ENCODE measurements around the gene CDHR3. TPM values are rescaled to one million over a fixed set of nuclear protein-coding genes. Genes with fewer than 3 reads are reported as not detected.

Gene CDHR3
- total and polyA plus RNA-seq, 9 of the 15 experiments (the other 6 are each of a cell fraction or from before 2014, with no cell fraction given) = 0.03 to 0.66 (median 0.24) TPM; not detected in 1

DNA sequence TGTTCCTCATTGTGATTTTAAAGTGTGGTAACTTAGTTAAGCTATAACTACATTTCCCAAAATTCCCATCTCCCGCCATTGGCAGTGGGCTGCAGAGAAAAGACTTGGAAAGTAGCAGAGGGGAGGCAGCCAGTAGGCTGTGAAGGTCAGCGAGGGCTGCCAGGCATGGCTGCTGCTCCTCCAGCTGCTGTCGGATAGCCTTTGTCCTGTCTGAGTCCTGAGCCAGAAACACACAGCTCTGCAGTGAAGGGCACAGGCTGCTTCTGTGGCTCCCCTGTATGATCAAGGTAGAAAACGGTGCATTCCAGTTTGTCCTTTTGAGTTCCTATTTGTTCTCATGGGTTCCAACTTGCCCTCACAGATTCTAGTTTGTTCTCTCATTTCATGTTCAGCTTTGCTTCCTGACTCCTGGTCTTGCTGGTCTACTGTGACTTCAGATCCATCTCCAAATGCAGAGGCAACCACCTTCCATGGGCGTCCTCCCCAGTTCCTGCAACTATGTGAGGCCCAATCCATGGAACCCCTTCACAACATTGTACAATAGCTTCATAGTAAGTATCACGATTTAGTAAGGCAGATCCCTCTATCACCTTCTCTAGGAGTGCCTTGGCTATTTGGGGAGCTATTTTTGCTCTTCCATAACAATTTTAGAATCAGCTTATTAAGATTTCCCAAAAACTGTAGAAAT lies 117.4 kb downstream of the CDHR3 start:
- Histone ChIP-seq H3K9ac (ENCODE audit: insufficient read depth in 1 of 2, low read depth in 2 of 2, low read length in 2 of 2) (no peak overlapping the region), H2AFZ (ENCODE audit: low read depth, low read length) (no peak overlapping the region), H3K9me3 (replicated peaks; ENCODE audit: control insufficient read depth, insufficient read depth, low read depth, low read length) (no peaks in the 10 kb centered on the region), H3K27me3 (ENCODE audit: control insufficient read depth in 2 of 2, insufficient read depth in 2 of 2, low read length in 2 of 2) (peaks cover 4 to 6% of the 10 kb centered on the region in 2 experiments; a peak in 3 of 5 replicates), H3K4me2 (ENCODE audit: insufficient read depth, low read length) (no peak overlapping the region), H3K27ac (ENCODE audit: extremely low read depth, low read depth, low read length) (no peak overlapping the region), H3K4me1 (replicated peaks in 1 of 2; ENCODE audit: control insufficient read depth in 2 of 2, insufficient read depth in 2 of 2, low read length in 2 of 2) (no peaks in the 10 kb centered on the region; a peak in 1 of 5 replicates), H3K36me3 (ENCODE audit: control insufficient read depth, insufficient read depth, low read length) (no peaks in the 10 kb centered on the region), H3K79me2 (ENCODE audit: control insufficient read depth, insufficient read depth, low read length) (no peaks in the 10 kb centered on the region), H3K4me3 (no peak overlapping the region), H4K20me1 (replicated peaks; ENCODE audit: control insufficient read depth, insufficient read depth, low read length) (no peaks in the 10 kb centered on the region), H3K9me1 (ENCODE audit: control insufficient read depth, insufficient read depth, low read length) (no peaks in the 10 kb centered on the region)
- ChIA-PET CTCF (ENCODE audit: low intra/inter-chr PET ratio) (interaction anchor here (0.7 kb wide), 1 partner anchor 714 kb away, joined by 9 read pairs; no protein-coding TSS in a partner anchor), POLR2A (interaction anchor here (0.5 to 2.0 kb wide), 8 partner anchors 9 to 801 kb away, joined by 3 to 14 read pairs (median 4); no protein-coding TSS in a partner anchor)
- peak; percentile 46; the same call in 2 of the 3 replicates for ATAC-seq
- BruUV-seq (replicated peaks) = no TSS peak
- WGBS (ENCODE audit: insufficient coverage, low coverage, missing lambda C conversion rate) = 20% methylated on average over 6 of the region's 6 CpGs
- in situ Hi-C loops (cut with MboI) (no loop called here), intact Hi-C loops (cut with micrococcal nuclease) (no loop called here)
- no peak for FAIRE-seq
- TF ChIP-seq BCL6 (CRISPR knock-in tag; IDR thresholded peaks at IDR 0.05) = no peak
- TF ChIP-seq, protein P1, sequence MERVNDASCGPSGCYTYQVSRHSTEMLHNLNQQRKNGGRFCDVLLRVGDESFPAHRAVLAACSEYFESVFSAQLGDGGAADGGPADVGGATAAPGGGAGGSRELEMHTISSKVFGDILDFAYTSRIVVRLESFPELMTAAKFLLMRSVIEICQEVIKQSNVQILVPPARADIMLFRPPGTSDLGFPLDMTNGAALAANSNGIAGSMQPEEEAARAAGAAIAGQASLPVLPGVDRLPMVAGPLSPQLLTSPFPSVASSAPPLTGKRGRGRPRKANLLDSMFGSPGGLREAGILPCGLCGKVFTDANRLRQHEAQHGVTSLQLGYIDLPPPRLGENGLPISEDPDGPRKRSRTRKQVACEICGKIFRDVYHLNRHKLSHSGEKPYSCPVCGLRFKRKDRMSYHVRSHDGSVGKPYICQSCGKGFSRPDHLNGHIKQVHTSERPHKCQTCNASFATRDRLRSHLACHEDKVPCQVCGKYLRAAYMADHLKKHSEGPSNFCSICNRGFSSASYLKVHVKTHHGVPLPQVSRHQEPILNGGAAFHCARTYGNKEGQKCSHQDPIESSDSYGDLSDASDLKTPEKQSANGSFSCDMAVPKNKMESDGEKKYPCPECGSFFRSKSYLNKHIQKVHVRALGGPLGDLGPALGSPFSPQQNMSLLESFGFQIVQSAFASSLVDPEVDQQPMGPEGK (CRISPR knock-in tag; IDR thresholded peaks at IDR 0.05; ENCODE audit: borderline replicate concordance) = no peak
- TF ChIP-seq MXI1 (IDR thresholded peaks at IDR 0.05; ENCODE audit: low read depth, low read length) = no peak
- TF ChIP-seq ZC3H11A (IDR thresholded peaks at IDR 0.05; ENCODE audit: low read depth, low read length) = no peak
- TF ChIP-seq, protein P2, sequence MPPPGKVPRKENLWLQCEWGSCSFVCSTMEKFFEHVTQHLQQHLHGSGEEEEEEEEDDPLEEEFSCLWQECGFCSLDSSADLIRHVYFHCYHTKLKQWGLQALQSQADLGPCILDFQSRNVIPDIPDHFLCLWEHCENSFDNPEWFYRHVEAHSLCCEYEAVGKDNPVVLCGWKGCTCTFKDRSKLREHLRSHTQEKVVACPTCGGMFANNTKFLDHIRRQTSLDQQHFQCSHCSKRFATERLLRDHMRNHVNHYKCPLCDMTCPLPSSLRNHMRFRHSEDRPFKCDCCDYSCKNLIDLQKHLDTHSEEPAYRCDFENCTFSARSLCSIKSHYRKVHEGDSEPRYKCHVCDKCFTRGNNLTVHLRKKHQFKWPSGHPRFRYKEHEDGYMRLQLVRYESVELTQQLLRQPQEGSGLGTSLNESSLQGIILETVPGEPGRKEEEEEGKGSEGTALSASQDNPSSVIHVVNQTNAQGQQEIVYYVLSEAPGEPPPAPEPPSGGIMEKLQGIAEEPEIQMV (tag; conservative IDR thresholded peaks at IDR 0.05; ENCODE audit: low read depth) = no peak
- TF ChIP-seq ZNF140 (CRISPR knock-in tag; IDR thresholded peaks at IDR 0.05) = no peak
- no peak for TF ChIP-seq POLR2AphosphoS2 (IDR thresholded peaks at IDR 0.05; ENCODE audit: low read length)
- no peak for TF ChIP-seq KLF10 (CRISPR knock-in tag; IDR thresholded peaks at IDR 0.05)
- DNase-seq (ENCODE audit: extremely low read depth in 1 of 4, low spot score in 3 of 4) = no peak

Measured in K562 (cell line).